NOMO-1 treated with DMSO at 0.1 percent for 48 hours (cell line): Measurements from ENCODE around the gene AP2S1.
"Not testable (repeated sequence)": the region's sequence is repeated elsewhere in the genome, so short reads cannot be mapped to it uniquely, and the experiment has no call there.

Experiments used
- DNase-seq: peaks from one replicate; lab custom pipeline; 2025; ENCODE audit not compliant: unreplicated experiment; lab: John Stamatoyannopoulos, UW

The AP2S1 gene

DNA sequence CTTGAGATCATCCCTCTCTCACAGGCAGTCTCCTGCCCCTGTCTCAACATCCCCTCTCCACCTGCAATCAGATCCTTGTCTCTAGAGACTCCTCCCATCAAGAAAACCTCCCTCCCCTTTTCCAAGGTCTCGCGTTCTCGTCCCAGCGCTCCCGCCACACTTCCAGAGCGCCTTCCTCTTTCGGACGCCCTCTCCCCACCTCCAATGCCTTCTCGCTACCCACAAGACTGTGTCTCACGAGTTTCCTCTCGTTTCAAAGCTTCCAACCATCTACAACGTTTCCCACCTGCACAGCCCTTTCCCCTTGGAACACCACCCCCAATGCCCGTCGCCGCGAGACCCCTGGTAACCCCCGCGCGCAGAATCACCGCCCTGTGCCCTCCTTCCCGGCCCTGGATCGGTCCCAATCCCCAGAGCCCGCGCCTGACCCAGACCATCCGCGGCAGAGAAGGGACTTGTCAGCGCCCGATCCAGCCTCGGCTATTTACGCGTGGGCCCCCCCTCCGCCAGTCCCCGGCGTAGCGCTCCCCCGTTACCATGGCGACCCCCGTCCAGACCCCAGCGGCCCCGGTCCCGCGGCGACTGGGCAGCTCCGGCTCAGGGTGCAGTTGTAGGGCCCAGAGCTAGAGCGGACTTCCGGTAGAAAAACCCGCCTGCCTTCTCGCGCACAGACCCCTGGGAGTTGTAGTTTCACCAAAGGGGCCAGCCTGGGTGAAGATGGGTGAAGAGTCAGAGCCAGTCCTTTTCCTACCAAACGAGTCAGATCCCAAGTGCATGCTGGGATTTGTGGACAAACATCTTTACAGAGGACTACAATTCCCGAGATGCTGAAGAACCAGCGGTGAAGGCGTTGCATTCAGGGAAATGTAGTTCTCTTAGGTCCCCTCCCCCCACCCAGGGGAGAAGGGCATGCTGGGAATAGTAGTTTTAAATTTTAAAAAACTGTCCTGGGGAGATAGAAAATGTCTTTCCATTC is at the start of gene AP2S1:
TSS of gene AP2S1 (minus strand) at position 619 of the 976 bp plus-strand sequence. CDS start at position 539, 80 bp downstream.
- peak; percentile 97 for DNase-seq

DNA sequence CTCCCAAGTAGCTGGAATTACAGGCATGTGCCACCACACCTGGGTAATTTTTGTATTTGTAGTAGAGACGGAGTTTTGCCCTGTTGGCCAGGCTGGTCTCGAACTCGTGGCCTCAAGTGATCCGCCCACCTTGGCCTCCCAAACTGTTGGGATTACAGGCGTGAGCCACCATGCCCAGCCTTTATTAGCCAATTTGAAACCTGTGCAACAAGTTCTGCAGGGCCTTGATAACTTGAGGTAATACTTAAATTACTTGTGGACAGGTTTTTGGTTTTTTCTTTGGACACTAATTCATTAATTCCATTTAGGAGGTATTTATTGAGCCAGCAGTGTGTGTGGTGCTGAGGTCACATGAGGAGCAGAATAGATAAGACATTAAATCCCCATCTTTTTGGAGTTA is 49.7 kb upstream of the AP2S1 start:
- no peak for DNase-seq

DNA sequence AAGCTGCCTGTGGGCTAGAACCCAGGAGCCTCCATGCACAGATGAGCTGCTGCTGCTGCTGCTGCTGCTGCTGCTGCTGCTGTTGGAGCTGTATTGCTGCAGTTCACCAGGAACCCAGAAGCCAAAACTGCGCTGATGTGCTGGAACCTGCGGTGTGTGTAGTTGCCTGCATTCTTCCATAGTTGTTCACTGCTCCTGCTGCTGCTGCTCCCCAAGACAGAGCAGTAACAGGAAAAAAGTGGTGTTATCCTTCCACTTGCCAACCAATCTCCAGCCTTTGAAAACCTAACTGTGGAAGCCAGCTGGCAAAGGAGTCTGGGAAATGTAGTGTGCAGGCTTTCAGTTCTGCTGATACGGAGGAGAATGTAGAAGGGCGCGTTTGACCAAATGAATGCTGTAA is 48.1 kb upstream of the AP2S1 start:
- no peak for DNase-seq

DNA sequence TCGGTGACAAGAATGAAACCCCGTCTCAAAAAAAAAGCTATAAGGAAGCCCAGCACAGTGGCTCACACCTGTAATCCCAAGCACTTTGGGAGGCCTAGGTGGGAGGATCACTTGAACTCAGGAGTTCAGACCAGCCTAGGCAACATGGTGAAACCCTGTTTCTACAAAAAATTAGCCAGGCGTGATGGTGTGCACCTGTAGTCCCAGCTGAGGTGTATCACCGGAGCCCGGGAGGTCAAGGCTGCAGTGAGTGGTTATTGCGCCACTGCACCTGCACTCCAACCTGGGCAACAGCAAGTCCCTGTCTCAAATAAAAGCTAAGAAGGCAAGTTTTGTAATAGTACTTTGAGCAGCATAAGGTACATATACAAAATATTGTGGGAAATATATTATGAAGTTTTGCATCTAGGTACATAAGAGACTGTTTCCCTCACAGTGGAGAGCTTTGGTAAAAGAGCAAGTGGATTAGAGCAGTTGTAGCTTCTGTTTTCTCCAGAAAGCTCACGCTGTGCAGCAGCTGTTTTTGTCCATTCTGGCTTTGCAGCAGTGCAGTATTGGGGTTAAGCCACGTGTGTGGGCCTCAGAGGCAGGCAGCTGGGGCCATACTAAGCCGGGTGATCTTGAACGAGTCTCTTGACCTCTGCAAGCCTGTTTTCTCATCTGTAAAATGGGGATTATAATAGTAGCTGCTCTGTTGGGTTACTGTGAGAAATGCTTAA is 45.6 kb upstream of the AP2S1 start:
- no peak for DNase-seq

DNA sequence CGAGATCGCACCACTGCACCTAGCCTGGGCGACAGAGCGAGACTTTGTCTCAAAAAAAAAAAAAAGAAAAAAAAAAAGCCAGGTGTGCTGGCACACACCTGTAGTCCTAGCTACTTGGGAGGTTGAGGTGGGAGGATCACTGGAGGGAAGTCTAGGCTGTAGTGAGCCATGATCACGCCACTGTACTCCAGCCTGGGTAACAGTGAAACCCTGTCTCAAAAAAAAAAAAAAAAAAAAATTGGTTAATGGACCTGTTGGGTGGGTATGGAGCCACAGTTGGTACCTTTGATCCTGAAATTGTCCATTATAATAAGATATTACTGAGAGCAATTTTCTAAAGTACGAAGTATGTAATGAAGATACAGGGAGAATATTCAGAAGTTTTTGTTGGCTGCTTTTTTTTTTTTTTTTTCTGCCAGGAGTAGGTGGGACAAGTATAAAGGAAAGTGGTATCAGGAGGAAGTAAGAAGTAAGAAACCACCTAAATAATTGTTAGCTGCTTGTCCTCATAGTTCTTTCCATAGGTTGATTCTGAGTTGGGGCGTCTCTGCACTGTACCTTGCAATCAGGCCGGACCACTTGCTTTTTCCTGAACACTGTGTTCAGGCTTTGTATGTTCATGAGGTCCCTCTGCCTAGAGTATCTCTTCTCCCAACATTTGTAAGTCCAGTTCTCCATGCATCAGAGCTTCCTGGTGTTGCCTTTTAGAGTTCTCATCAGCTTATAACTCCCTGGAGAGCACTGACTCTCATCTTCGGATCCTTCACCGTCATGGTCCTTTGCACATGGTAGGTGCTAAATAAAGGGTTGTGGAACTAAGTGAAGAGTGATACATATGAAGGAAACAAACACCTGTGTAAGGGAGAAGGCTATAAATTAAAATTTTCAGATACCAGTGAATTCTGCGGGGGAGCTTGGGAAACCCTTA is 41.9 kb upstream of the AP2S1 start:
- DNase-seq = peak; percentile 6

DNA sequence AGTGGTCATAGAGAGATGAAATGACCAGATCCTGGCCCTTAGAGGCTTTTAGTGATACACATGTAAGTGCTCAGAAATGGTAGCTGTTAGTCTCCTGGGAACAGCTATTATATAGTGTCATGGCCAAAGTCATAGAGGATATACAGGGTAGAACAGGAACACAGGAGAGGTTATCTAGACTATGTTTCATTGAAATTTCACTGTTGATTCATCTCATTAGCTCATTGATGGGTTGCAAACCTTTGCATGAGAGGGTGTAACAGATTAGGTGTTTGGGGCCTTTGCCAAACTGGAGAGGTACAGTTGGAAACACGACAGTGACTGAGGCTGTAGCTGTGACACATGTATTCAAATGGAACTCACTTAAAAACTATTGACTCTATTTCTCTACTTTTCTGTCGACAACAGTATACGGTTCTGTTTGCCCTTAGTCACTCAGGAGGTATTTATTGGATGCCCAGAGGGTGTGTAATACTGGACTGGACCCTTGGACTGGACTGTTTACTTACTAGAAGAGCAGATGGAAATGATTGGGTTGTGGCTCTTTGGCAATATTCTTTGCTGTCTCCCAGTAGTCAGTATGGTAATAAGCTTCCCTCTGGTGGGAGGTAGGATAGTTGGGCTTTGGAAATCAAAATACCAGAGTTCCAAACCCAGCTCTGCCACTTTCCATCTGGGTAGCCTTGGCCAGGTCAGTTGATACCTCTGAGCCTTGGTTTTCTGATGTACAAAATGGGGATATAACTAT is 40.0 kb upstream of the AP2S1 start:
- DNase-seq = no peak

DNA sequence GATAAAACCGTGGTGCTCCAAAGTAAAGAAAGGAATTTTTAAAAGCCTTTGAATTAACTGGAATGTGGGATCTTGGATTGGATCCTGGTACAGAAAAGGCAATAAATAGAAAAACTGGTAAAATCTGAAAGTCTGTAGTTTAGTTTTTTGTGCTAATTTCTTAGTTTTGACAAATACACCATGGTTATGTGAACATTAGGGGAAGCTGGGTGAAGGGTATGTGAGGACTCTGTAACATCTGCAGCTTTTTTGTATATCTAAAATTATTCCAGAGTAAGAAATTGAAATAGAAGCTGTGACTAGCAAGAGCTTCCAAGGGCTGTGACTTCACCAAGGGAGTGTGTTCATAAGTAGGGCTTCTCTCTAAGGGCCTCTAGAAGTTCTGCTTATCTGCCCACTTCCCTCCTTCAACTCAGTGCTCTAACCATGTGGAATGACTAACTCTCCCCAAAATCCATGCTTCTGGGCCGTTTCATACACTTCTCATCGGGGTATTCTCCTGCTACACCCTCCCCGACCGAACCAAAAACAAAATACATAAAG is 36.7 kb upstream of the AP2S1 start:
- DNase-seq = no peak

DNA sequence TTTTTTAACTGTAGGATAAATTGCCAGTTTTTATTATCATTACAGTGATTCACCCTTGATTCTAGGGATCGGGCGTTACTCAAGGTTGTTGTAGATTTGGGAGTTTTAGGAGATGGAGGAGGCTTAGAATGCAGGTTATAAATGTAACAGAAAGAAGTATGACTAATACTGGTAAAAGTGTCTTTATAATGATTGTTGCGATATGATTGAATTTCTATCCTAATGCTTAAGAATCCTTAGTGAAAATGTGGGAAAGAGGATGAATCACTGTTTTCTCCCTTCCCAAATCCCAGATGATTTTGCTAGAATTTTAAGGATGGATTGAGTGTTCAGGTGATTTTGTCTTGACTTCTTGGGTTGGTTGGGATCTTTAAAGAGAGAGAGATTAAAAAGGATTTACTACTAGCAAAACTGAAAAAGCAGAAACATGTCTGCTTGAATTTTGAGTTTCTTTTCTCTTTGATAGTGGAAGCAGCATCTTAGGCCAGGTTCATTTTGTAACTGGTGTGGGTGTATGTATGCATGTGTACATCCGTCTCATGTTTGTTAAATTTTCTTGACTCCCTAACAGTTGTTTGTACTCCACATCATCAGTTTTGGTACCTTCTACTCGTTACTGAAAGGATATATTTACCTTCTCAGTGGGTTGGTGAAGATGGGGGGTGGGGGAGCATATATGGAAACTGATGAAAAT is 36.0 kb upstream of the AP2S1 start:
- no peak for DNase-seq

DNA sequence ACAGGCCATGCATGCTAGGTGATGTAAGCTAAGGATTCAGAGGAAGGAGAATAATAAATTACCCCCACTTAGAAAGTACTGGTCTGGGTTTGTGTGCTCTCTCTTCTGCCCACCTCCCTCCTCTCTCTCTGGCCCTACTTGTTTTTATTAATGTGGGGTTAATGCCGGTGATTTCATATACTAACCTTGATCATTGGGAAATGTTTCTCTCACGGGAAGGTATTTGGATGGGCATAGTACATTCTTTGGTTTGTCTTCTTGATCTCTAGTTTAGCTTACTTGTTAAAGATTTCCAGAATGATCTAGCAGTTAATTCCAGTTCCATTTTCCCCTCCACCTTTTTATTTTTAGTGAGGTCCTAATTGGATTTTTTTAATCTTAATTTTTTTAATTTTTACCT is 34.8 kb upstream of the AP2S1 start:
- no peak for DNase-seq

DNA sequence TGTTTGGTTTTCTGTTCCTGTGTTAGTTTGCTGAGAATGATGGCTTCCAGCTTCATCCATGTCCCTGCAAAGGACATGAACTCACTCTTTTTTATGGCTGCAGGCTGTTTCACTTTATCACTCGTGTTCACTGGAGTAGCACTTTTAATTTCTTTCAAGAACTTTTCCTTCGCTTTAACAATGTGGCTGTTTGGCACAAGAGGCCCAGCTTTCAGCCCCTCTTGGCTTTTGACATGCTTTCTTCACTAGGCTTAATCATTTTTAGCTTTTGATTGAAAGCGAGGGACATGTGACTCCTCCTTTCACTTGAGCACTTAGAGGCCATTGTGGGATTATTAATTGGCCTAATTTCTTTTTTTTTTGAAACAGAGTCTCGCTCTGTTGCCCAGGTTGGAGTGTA is 32.1 kb upstream of the AP2S1 start:
- not testable (repeated sequence) for DNase-seq

DNA sequence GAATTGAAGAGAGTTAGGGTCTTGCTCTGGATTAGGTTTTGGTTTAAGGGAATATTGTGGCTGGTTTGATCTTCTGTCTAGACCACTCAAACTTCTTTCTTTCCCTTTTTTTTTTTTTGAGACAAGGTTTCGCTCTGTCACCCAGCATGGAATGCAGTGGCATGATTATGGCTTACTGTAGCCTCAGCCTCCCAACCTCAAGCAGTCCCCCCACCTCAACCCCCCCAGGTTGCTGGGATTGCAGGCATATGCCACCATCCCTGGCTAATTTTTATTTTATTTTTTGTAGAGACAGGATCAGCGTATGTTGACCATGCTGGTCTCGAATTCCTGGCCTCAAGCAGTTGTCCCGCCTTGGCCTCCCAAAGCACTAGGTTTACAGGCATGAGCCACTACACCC is 31.4 kb upstream of the AP2S1 start:
- no peak for DNase-seq

DNA sequence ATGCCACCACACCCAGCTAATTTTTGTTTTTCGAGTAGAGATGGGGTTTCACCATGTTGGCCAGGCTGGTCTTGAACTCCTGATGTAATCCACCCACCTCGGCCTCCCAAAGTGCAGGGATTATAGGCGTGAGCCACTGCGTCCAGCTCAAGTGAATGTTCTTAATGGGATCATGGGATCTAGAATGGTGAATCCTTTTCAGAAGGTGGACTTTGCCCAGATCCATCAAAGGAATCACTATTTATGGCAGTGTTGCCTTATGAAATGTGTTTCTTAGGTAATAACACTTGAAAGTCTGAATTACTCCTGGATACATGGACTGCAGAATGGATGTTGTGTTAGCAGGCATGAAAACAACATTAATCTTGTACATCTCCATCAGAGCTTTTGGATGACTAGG is 30.4 kb upstream of the AP2S1 start:
- no peak for DNase-seq

DNA sequence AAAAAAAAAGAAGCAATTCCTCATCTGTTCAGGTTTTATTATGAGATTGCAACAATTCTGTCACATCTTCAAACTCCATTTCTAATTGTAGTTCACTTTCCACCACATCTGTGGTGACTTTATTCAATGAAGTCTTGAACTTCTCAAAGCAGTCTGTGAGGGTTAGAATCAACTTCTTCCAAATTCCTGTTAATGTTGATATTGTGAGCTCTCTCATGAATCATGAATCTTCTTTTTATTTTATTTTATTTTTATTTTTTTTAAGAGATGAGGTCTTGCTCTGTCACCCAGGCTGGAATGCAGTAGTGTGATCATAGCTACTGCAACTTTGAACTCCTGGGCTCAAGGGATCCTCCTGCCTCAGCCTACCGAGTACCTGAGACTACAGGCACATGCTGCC is 29.8 kb upstream of the AP2S1 start:
- no peak for DNase-seq

DNA sequence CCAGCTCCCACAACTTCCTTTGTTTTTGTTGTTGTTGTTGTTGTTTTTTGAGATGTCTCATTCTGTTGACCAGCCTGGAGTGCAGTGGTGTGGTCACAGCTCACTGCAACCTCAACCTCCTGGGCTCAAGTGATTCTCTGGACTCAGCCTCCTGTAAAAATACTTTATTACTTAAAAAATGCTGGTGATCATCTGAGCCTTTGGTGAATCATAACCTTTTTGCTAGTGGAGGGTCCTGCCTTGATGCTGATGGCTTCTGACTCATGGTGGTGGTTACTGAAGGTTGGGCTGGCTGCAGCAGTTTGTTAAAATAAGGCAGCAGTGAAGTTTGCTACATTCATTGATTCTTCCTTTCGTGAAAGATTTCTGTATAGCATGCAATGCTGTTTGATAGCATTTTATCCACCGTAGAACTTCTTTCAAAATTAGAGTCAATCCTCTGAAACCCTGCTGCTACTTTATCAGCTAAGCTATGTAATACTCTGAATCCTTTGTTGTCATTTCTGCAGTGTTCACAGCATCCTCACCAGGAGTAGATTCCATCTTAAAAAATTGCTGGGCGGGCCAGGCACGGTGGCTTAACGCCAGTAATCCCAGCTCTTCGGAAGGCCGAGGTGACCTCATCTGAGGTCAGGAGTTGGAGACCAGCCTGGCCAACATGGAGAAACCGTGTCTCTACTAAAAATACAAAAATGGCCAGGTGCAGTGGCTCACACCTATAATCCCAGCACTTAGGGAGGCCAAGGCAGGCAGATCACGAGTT is 28.1 kb upstream of the AP2S1 start:
- DNase-seq = no peak

DNA sequence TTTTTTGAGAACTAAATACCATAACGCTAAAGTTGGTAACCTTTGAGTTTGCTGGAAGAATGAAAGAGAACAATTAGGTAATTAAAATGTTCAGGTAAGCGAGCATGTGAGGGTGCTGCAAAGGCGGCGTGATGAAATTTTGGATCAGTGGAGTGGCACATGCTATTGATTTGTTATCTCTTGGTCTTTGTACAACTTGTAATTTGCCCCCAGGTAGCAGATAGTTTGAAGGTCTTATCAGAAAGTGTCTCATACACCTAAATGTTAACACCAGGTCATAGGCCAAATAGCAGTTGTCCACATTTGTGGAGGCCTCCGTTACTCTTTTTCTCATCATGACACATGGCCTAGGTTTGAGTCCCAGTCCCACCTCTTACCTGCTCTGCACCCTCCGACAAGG is 25.0 kb upstream of the AP2S1 start:
- no peak for DNase-seq

DNA sequence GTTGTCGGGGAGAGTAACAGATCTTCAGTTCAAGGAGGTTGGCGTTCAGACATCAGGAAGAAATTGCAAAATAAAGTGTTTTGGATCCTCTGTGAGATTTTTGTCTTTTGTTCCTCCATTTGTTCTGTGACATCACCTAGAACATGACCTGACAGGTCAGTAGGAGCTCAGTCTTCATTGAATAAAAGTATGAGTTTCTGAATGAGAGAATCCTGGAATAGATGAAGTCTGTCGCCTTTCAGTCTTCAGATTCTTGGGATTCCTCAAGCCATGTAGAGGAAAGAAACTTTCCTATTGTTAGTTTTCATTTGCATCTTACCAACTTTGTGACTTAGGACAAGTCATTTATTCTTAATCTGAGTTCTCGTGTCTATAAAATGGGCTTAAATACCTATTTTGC is 24.6 kb upstream of the AP2S1 start:
- DNase-seq = no peak

DNA sequence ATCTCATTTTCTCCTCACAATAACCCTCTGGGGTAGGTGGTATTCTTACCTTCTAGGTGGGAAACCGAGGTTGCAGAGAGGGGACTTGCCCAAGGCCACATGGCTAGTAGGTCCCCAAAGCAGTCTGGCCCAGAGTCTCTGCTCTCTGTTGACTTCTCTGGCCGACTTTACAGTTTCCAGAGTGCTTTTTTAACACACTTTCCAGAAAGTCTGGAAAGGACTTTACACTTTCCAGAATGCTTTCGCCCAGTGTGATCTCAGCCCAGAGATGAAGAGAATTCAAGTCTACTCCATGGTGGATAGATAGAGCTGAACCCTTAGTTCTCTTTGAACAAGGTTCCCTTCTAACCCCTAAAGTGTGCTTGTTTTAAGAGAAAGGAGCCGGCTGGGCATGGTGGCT is 22.3 kb upstream of the AP2S1 start:
- DNase-seq = no peak

DNA sequence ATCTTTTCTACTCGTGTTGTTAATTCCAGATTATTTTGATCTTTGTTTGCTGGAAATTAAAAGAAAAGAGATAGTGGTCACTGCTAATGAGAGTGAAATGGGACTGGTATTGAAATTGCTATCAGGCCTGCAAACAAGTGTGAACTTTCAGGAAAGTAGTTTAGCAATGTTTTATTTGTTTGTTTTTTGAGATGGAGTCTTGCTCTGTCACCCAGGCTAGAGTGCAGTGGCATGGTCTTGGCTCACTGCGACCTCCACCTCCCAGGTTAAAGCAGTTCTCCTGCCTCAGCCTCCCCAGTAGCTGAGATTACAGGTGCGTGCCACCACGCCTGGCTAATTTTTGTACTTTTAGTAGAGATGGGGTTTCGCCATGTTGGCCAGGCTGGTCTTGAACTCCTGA is 20.5 kb upstream of the AP2S1 start:
- DNase-seq = not testable (repeated sequence)
